ENCODE data around the gene SLFNL1.

Gene SLFNL1

GRCh38 chr1:41020654-41021053 lies 871 bp downstream of the SLFNL1 start:
- no peak overlapping the region for H3K27ac ChIP-seq
- no peak for DNase-seq (ENCODE audit: low read depth, low spot score)

GRCh38 chr1:41020109-41020576 lies 1.4 kb downstream of the SLFNL1 start:
- H3K27ac ChIP-seq = no peak overlapping the region
- DNase-seq (ENCODE audit: low read depth, low spot score) = no peak

- DNase-seq (ENCODE audit: low read depth, low spot score) = no peak
- no peak overlapping the region for H3K27ac ChIP-seq
Measured at GRCh38 chr1:41019353-41019745, 2.2 kb downstream of the SLFNL1 start.

- no peak for DNase-seq (ENCODE audit: low read depth, low spot score)
- H3K27ac ChIP-seq = no peak overlapping the region
Measured at GRCh38 chr1:41018018-41018410, 3.5 kb downstream of the SLFNL1 start.

- no peak overlapping the region for H3K27ac ChIP-seq
- no peak for DNase-seq (ENCODE audit: low read depth, low spot score)
Measured at GRCh38 chr1:41017141-41018017, 4.1 kb downstream of the SLFNL1 start.

- DNase-seq (ENCODE audit: low read depth, low spot score) = no peak
- no peak overlapping the region for H3K27ac ChIP-seq
Measured at GRCh38 chr1:41015897-41016470, 5.5 kb downstream of the SLFNL1 start.

- no peak for DNase-seq (ENCODE audit: low read depth, low spot score)
- H3K27ac ChIP-seq = no peak overlapping the region
Measured at GRCh38 chr1:41015281-41015896, 6.1 kb downstream of the SLFNL1 start.

- H3K27ac ChIP-seq = no peak overlapping the region
- no peak for DNase-seq (ENCODE audit: low read depth, low spot score)
Measured at GRCh38 chr1:41014871-41015270, 6.7 kb downstream of the SLFNL1 start.

GRCh38 chr1:41013796-41014195 lies 7.7 kb downstream of the SLFNL1 start:
- no peak for DNase-seq (ENCODE audit: low read depth, low spot score)
- no peak overlapping the region for H3K27ac ChIP-seq

- no peak for DNase-seq (ENCODE audit: low read depth, low spot score)
- H3K27ac ChIP-seq = no peak overlapping the region
Measured at GRCh38 chr1:41013024-41013423, 8.5 kb downstream of the SLFNL1 start.

- H3K27ac ChIP-seq = no peak overlapping the region
- DNase-seq (ENCODE audit: low read depth, low spot score) = no peak
Measured at GRCh38 chr1:41010345-41010744, 11.2 kb downstream of the SLFNL1 start.

GRCh38 chr1:41009466-41009865 lies 12.1 kb downstream of the SLFNL1 start:
- DNase-seq (ENCODE audit: low read depth, low spot score) = no peak
- peak overlapping the region; percentile 96 for H3K27ac ChIP-seq

GRCh38 chr1:41006942-41007865 lies 14.3 kb downstream of the SLFNL1 start:
- peak; percentile 91 for DNase-seq (ENCODE audit: low read depth, low spot score)
- peak overlapping the region; percentile 96 for H3K27ac ChIP-seq

- H3K27ac ChIP-seq = peak overlapping the region; percentile 96
- no peak for DNase-seq (ENCODE audit: low read depth, low spot score)
Measured at GRCh38 chr1:41005876-41006275, 15.6 kb downstream of the SLFNL1 start.

GRCh38 chr1:41003640-41004220 lies 17.8 kb downstream of the SLFNL1 start:
- peak; percentile 91 for DNase-seq (ENCODE audit: low read depth, low spot score)
- H3K27ac ChIP-seq = peak overlapping the region; percentile 55

GRCh38 chr1:41003127-41003639 lies 18.3 kb downstream of the SLFNL1 start:
- peak overlapping the region; percentile 55 for H3K27ac ChIP-seq
- DNase-seq (ENCODE audit: low read depth, low spot score) = no peak

- H3K27ac ChIP-seq = no peak overlapping the region
- no peak for DNase-seq (ENCODE audit: low read depth, low spot score)
Measured at GRCh38 chr1:40998668-40999067, 22.9 kb downstream of the SLFNL1 start.

GRCh38 chr1:40997096-40997495 lies 24.4 kb downstream of the SLFNL1 start:
- no peak overlapping the region for H3K27ac ChIP-seq
- no peak for DNase-seq (ENCODE audit: low read depth, low spot score)

- H3K27ac ChIP-seq = no peak overlapping the region
- no peak for DNase-seq (ENCODE audit: low read depth, low spot score)
Measured at GRCh38 chr1:40989066-40989465, 32.5 kb downstream of the SLFNL1 start.

- H3K27ac ChIP-seq = no peak overlapping the region
- no peak for DNase-seq (ENCODE audit: low read depth, low spot score)
Measured at GRCh38 chr1:40988280-40988679, 33.2 kb downstream of the SLFNL1 start.

Data from epithelial cell of prostate (primary cell).